HuH-7 (cell line): ENCODE results near the gene PIGM.
A peak's percentile ranks its signal among the peaks of the same experiment; 100 is the strongest.

ENCODE experiments used
- DNase-seq: peaks from one replicate; pipeline ENCODE4 v3.0.0; 2011; ENCODE audit warnings: low spot score

PIGM gene

GRCh38 chr1:160031365-160032164 is at the start of gene PIGM:
PIGM (minus strand) TSS chr1:160031990; CDS start chr1:160031739, 251 bp downstream.
- DNase-seq: peak; percentile 73

GRCh38 chr1:160081261-160081936 is 49.6 kb upstream of the PIGM start, which contains the start of gene KCNJ9:
KCNJ9 (plus strand) TSS chr1:160081538; CDS start chr1:160084031, 2,493 bp downstream.
- no peak for DNase-seq

DNA sequence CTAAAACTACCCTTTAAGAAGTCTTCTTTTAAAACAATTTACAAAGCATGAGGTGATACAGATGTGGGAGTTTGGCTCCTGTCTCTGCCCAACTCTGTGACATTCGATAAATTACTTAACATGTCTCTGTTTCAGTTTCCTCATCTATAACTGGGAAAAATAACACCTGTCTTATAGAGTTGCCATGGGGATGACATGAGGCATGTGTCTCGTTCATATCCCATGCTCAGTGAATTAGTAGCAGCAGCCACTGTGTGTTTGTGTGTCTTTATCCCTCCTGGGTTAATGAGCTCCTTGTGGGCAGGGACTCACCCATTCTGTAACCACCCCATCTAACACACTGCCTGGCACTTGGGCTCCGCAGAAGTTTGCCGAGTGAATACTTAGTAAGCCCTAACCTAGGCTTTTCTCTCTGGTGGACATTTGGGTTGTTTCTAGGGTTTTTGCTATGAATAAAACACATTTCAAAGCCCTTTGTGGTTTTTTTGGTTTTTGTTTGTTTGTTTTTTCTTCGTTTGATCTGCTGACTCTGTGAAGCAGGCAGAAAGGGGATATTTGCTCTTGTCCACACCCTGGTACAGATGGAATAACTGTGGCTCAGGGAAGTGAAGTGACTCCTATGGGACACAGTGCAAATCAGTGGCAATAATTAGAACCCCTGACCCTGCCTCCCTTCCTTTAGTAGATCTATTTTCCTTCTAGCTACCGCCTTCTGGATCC is 48.8 kb upstream of the PIGM start:
- no peak for DNase-seq

DNA sequence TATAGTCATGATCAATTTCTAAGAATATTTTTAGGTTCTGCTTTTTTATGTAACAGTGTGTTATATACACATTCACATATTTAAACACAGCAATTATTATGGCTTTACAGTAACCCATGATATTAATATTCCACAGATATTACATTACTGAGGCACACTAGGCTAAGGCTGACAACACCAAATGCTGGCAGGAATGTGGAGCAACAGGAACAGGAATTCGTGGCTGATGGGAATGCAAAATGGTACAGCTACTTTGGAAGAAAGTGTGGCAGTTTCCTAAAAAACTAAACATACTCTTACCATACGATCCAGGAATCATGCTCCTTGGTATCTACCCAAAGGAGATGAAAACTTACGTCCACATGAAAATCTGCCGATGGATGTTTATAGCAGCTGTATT is 47.7 kb upstream of the PIGM start:
- no peak for DNase-seq

DNA sequence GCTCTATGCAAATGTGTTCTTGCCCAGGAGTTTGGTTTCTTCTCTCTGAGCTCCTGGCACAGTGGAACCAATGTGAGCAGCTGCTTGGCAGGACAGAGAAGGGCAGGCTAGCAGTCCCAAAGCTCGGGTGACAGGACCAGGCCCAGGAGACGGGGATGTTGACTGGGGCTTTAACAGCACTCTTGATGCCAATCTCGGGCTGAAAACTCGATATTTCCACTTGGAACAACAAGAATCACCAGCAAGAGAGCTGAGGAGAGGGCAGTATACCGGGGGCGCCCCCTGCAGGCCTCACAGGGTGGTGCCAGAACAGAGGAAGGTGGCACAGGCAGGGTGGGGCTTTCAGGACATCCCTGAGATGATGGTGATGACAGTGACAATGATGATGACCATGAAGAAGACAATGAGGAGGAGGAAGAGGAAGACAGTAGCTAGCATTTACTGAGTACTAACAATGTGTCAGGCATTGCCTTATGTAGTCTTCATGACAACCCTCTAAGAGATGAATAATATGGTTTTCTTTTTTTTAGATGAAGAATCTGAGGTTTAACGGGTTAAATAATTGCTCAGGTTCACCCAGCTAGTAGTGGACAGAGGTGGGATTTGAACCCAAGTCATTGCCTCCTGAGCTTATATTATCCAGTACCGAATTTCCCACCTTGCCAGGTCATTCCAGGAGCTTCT is 46.9 kb upstream of the PIGM start:
- DNase-seq: peak; percentile 73

DNA sequence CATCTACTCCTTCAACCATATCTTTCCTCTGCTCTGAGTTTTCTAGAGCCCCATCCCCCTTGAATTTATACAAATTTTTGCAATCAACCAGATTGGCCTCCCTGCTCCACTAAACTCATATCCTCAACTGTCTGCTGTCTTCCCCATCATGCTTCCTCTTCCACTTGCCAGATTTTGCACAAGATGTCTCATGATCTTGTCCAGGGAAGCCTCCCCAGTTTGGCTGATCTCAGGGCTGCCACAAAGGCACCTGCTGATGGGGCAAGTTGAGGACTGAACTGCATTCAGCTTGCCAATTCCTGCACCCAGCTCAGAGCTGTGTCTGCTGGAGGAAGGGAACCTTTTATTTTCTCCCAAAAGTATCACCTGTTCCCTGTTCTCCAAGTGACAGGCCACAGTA is 45.7 kb upstream of the PIGM start:
- no peak for DNase-seq

DNA sequence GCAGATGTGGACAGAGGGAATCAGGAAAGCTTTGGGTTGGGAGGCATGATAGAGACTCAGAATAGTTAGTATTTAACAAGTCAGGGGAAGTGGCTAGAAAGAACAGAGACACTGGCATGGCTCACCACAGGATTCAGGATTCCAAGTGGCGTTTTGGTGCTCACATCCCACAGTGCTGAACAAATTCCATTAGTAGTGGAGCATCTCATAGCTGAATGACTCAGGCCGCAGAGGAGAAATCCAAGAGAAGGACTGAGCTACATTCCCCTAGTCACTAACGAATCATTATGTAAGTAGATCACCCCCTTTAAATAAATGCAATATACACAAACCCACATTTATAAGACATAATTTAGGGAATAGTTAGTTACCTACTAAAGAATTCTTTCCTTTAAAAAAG is 44.5 kb upstream of the PIGM start:
- no peak for DNase-seq

GRCh38 chr1:160075836-160076235 is 44.0 kb upstream of the PIGM start:
- DNase-seq: no peak

GRCh38 chr1:160074865-160075264 is 43.1 kb upstream of the PIGM start:
- no peak for DNase-seq

GRCh38 chr1:160071289-160071688 is 39.5 kb upstream of the PIGM start:
- DNase-seq: no peak

DNA sequence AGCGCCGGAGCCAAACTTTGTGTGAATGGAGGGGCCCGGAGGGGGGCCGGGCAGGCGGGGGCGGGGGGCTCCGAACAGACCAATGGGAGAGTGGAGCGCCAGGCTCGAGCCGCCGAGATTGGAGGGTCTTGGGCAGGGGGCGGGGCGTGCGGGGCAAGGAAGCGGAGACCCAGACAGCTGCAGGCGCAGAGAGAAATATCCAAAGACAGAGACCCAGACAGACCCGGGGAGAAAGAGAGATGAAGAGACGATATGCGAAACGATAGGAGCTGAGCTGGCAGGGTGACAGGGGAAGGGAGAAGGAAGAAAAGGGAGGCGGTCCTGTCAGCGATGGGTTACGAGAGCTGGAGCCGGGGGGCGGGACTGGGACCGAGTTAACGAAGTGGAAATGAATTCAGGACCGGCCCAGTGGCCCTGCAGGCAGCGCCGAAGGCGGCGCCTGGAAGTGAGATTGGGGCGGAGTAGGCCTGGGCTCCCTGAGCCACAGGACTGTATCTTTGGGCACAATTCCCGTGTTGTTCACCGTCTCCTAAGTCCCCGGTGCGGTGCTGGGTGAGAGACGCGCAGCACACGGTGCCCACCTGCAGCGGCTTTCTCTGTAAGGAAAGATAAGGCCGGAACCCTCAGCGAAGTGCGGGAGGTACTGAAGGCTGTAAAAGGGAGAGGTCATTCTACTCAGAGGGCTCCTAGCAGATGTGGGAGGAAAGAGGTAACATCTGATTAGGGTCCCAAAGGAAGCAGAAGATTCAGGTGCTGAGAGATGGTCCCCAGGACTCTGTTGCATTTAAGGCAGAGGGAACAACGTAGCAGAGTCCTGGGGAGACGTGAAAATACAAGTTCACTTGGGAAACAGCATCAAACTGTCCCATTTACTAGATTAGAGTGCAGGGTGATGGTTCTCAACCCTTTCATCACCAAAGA is 38.7 kb upstream of the PIGM start:
- peak; percentile 69 for DNase-seq

- no peak for DNase-seq
These were observed 37.9 kb upstream of the PIGM start, which contains the start of gene KCNJ10 for GRCh38 chr1:160069460-160070231. KCNJ10 (minus strand) TSS chr1:160070160; CDS start chr1:160042532, 27,628 bp downstream.

DNA sequence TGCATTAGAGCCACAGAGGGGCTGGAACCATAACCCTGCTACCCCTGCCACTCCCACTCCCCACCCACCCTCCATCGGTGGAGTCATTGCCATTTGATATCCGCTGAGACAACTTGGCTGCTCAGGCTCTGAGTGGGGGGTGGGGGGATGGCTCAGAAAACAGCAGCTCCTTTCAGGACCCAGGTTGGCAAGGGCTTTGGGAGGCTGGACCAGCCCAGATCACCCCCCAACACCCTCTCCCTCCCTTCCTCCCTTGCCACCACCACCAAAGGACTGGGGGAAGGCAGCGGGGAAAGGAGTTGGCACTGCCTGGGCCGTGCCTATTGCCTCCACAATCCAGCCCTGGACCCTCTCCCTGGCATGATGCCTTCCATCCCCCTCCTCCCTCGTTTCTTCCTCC is 36.4 kb upstream of the PIGM start:
- no peak for DNase-seq

DNA sequence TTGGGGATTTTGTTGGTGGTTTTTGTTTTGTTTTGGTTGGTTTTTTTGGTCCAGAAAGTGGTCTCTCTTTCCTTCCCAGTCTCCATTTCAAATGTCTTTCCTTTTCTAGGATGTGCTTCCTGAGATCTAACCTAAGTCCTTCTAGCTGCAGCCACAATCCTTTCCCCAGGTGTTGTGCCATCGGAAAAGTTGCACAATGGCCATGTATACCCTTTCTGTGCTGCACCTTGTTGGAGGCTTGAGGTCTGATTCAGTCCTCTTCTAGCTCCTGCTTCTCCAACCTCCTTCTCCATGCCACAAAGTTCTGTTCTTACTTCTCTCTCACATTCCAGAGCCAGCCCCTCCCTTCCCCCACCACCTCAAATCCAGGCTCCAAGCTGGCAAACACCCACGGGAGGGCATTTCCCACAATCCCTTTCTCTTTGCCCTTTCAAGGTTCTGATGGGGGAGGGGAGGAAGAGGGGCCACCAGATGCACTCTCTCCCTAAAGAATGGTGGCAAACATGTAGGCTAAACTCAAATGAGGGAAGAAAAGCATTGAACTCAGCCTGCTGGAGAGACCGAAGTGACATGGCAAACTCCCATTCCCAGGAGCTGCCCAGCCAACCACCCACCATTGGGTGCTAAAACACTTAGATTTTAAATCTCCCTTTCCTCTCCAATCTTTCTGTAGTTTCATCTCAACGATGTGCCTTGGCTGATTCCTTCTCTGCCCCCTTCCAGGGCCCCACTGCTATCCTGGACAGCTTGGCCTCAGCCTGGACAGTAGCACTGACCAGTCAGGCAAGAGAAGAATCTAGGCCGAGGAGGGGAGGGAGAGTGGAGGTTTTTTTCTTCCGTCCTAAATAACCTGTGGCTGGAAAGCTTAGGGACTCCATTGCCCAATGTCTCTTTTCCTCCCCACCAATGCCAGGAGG is 35.3 kb upstream of the PIGM start:
- no peak for DNase-seq

DNA sequence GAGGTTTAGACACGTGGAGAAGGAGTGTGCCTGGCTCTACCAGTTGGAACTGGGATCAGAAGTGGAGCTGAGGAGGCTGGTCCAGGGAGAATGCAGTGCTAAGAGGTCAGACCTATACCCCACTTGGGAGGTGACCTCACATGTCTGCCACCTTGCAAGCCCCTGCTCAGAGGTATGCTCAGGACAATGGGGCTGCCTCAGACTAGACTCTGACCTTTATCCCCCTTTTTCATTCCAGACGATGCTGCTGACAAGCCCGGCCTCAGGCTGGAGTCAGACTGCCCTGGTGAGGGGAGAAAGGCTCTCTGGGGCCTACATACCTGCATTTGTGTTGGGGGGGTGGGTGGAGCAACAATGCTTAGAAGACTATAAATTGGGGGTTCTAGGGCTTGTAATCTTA is 33.0 kb upstream of the PIGM start:
- no peak for DNase-seq

GRCh38 chr1:160064164-160064563 is 32.4 kb upstream of the PIGM start:
- DNase-seq: no peak

DNA sequence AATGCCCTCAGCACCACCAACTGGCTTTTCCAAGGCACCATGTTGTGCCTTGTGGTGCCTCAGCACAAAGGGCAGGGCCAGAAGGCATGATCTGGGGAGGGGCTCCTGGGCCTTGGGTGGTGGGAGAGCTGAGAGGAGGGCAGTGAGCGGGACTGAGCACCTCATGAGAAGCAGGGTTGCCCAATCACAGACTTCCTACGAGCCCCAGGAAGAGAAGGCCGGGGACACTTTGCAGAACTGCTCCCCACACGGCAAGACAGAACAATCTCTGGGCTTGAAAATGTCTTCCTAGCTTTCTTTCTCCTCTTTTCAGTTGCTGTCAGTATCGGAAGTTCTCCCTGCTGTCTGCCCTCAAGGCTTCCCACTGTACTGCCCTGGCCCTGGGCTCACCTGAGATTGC is 31.4 kb upstream of the PIGM start:
- no peak for DNase-seq

DNA sequence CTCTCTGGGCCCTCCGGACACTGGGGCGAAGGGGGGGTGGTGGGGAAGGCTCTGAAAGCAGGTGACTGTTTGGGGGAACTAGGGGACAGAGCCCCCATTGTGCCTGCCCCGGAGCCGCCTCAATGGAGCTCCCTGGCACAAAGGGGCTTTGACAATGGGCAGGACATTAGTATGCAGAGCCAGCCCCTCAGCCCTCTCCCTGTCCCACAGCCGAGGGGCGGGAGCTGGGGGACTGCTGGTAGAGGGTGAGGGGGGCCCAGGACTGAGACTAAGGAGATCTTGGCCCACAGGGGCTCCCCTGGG is 30.4 kb upstream of the PIGM start:
- no peak for DNase-seq
